Mesendoderm (in vitro differentiated cells): ENCODE data around the gene CASZ1.

ENCODE experiments used
- DNase-seq: peaks from one replicate; pipeline ENCODE4 v3.0.0; 2013
- H2AK5ac ChIP-seq: 2 replicates; pipeline ENCODE4 v1.6.1; 2013; ENCODE audit warnings: low read length, inconsistent platforms
- H2BK120ac ChIP-seq: 2 replicates; pipeline ENCODE4 v1.6.1; 2013; ENCODE audit warnings: low read depth, mild to moderate bottlenecking, low read length, moderate library complexity, mixed read lengths
- H2BK15ac ChIP-seq: replicated peaks from 2 replicates; pipeline ENCODE4 v1.6.1; 2013; ENCODE audit warnings: low read depth, mild to moderate bottlenecking, moderate library complexity
- H2BK5ac ChIP-seq: 2 replicates; pipeline ENCODE4 v1.6.1; 2013; ENCODE audit warnings: low read length, inconsistent platforms
- H3K18ac ChIP-seq: 2 replicates; pipeline ENCODE4 v1.6.1; 2013; ENCODE audit warnings: mild to moderate bottlenecking, low read length, mixed read lengths
- H3K23ac ChIP-seq: one replicate; pipeline ENCODE4 v1.6.1; 2013; ENCODE audit warnings: low read length
- H3K27ac ChIP-seq: 2 replicates; pipeline ENCODE4 v1.5.1; 2013; ENCODE audit warnings: low read depth, mild to moderate bottlenecking, inconsistent platforms, low read length, moderate library complexity
- H3K27me3 ChIP-seq: 2 replicates; pipeline ENCODE4 v1.6.1; 2013; ENCODE audit warnings: low read length, control low read depth, mild to moderate bottlenecking, inconsistent platforms; ENCODE audit not compliant: insufficient read depth, poor library complexity
- H3K36me3 ChIP-seq: 2 replicates; pipeline ENCODE4 v1.6.1; 2013; ENCODE audit warnings: low read length, inconsistent platforms; ENCODE audit not compliant: control insufficient read depth, insufficient read depth
- H3K4ac ChIP-seq: one replicate; pipeline ENCODE4 v1.6.1; 2013; ENCODE audit warnings: low read depth, mild to moderate bottlenecking, low read length, moderate library complexity
- H3K4me1 ChIP-seq: 2 replicates; pipeline ENCODE4 v1.6.1; 2013; ENCODE audit warnings: low read depth, low read length, inconsistent platforms; ENCODE audit not compliant: control insufficient read depth
- H3K4me2 ChIP-seq: 2 replicates; pipeline ENCODE4 v1.6.1; 2013; ENCODE audit warnings: low read length
- H3K4me3 ChIP-seq: 2 replicates; pipeline ENCODE4 v1.5.1; 2013; ENCODE audit warnings: mild to moderate bottlenecking, low read length
- H3K56ac ChIP-seq: one replicate; pipeline ENCODE4 v1.6.1; 2013; ENCODE audit warnings: low read length
- H3K79me1 ChIP-seq: 2 replicates; pipeline ENCODE4 v1.6.1; 2013; ENCODE audit warnings: low read length, inconsistent platforms
- H3K79me2 ChIP-seq: 2 replicates; pipeline ENCODE4 v1.6.1; 2013; ENCODE audit warnings: mild to moderate bottlenecking, low read length; ENCODE audit not compliant: control insufficient read depth, insufficient read depth
- H3K9ac ChIP-seq: 2 replicates; pipeline ENCODE4 v1.6.1; 2013; ENCODE audit warnings: low read length, inconsistent platforms
- H4K5ac ChIP-seq: one replicate; pipeline ENCODE4 v1.6.1; 2013; ENCODE audit warnings: low read length
- H4K8ac ChIP-seq: one replicate; pipeline ENCODE4 v1.6.1; 2013; ENCODE audit warnings: low read depth, mild to moderate bottlenecking, control low read depth, low read length, moderate library complexity
- WGBS: extraction: QIAGEN DNeasy Blood & Tissue Kit; methylation state at CpG from one replicate; pipeline ENCODE4 v1.1.7; 2013; ENCODE audit warnings: low lambda C conversion rate, missing lambda C conversion rate; ENCODE audit not compliant: insufficient coverage; ENCODE audit errors: extremely low coverage; 5-methylcytosine and 5-hydroxymethylcytosine counted together

Gene CASZ1

GRCh38 chr1:10635992-10636391, 160.5 kb downstream of the CASZ1 start:
- WGBS, result no CpG with 5 or more reads among the region's 18 CpGs
- H3K4me3 ChIP-seq, result no peak overlapping the region
- no peak overlapping the region for H2BK120ac ChIP-seq
- H3K27me3 ChIP-seq, result no peaks in the 10 kb centered on the region
- H3K79me1 ChIP-seq, result no peaks in the 10 kb centered on the region
- DNase-seq, result no peak
- no peak overlapping the region for H2BK5ac ChIP-seq
- H2BK15ac ChIP-seq, result no peak overlapping the region
- no peak overlapping the region for H3K18ac ChIP-seq
- no peak overlapping the region for H3K27ac ChIP-seq
- no peak overlapping the region for H2AK5ac ChIP-seq
- no peak overlapping the region for H4K5ac ChIP-seq
- H4K8ac ChIP-seq, result no peak overlapping the region
- no peaks in the 10 kb centered on the region for H3K79me2 ChIP-seq
- H3K9ac ChIP-seq, result no peak overlapping the region
- H3K4me2 ChIP-seq, result no peak overlapping the region
- no peak overlapping the region for H3K23ac ChIP-seq
- H3K56ac ChIP-seq, result no peak overlapping the region
- H3K4ac ChIP-seq, result no peak overlapping the region
- peaks cover 2% of the 10 kb centered on the region for H3K4me1 ChIP-seq
- H3K36me3 ChIP-seq, result no peaks in the 10 kb centered on the region

DNA sequence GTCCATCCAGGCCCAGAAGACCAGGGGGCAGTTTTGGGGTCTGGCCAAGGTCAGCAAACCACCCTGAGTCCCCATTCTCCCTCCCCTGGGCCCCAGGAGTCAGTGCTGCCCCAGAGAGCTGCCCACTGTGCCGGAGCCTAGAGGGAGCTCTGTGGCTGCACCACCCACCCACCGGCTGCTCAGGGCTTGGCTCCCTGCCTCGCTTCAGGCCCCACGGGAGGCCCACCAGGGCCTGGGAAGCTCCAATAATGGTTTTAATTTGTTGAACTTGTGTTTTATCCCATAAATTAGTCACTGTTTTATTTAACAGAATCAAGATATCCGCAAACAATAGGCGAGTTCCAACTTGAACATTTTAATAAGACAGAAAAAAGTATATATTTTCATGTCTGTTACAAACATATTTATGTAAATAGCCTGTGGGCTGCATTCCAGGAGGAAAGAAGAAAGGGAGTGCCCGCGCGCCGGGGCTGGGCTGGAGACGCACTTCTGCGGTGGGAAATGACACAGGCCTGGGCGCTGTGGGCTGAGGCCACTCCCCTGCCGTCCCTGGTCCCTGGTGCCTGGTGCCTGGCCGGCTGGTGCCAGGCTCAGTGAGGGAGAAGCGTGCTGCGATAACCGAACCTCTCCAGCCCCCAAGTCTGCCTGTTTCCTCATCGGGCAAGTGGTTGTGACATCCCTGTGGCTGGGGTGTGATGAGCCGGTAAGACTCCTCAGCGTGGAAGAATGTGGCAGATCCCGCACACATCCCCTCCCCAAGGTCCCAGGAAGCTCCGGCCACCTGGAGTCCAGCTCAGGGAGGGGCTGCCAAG, 161.2 kb downstream of the CASZ1 start:
- H2AK5ac ChIP-seq, result no peak overlapping the region
- no peak overlapping the region for H4K8ac ChIP-seq
- H2BK120ac ChIP-seq, result no peak overlapping the region
- H3K23ac ChIP-seq, result no peak overlapping the region
- no peaks in the 10 kb centered on the region for H3K36me3 ChIP-seq
- no peak overlapping the region for H3K18ac ChIP-seq
- H3K4me1 ChIP-seq, result peaks cover 2% of the 10 kb centered on the region
- H3K56ac ChIP-seq, result no peak overlapping the region
- no peak overlapping the region for H3K9ac ChIP-seq
- H2BK5ac ChIP-seq, result no peak overlapping the region
- no CpG with 5 or more reads among the region's 23 CpGs for WGBS
- H3K4me2 ChIP-seq, result no peak overlapping the region
- H3K27ac ChIP-seq, result no peak overlapping the region
- no peaks in the 10 kb centered on the region for H3K79me2 ChIP-seq
- no peaks in the 10 kb centered on the region for H3K27me3 ChIP-seq
- H3K4ac ChIP-seq, result no peak overlapping the region
- no peak overlapping the region for H2BK15ac ChIP-seq
- no peaks in the 10 kb centered on the region for H3K79me1 ChIP-seq
- H4K5ac ChIP-seq, result no peak overlapping the region
- no peak overlapping the region for H3K4me3 ChIP-seq
- no peak for DNase-seq

DNA sequence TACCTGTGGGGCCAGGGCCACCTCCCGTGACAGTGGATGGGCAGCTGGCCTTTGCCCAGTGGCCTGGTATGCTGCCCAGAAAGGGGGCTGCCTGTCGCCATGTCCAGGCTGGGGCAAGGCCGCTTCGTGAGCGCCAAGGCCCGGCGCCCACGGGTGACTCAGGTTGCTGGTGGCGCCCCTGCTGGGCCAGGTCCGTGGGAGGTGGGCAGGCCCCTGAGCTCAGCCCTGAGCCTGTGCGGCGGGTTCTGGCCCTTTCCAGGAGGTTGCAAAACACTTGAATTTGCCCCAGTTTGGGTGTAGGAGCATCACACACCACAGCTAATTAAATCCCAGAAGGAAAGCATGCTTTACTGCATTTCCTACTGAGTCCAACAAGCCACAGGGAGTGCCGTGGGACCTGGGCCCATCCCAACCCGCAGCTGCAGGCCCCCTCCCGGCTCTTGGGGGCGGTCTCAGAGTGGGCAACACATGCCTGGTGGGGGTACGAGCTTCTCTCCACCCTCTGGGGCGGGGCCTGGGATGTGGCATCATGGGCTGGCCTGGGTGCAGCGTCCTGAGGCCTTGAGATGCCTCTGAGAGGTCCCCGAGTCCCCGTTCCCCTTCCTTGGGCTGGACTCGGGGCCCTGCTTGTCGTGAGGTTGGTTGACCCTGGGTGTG, 161.9 kb downstream of the CASZ1 start:
- Histone ChIP-seq H3K4me3 (no peak overlapping the region), H4K5ac (no peak overlapping the region), H3K27ac (no peak overlapping the region), H3K79me1 (no peaks in the 10 kb centered on the region), H3K9ac (no peak overlapping the region), H3K27me3 (no peaks in the 10 kb centered on the region), H3K79me2 (no peaks in the 10 kb centered on the region), H2BK5ac (no peak overlapping the region), H2BK120ac (no peak overlapping the region), H2BK15ac (no peak overlapping the region), H3K56ac (no peak overlapping the region), H4K8ac (no peak overlapping the region), H3K18ac (no peak overlapping the region), H3K4ac (no peak overlapping the region), H2AK5ac (no peak overlapping the region), H3K23ac (no peak overlapping the region), H3K36me3 (no peaks in the 10 kb centered on the region), H3K4me2 (no peak overlapping the region), H3K4me1 (peaks cover 2% of the 10 kb centered on the region)
- no peak for DNase-seq
- WGBS, result no CpG with 5 or more reads among the region's 23 CpGs

GRCh38 chr1:10634075-10634427, 162.4 kb downstream of the CASZ1 start:
- no CpG with 5 or more reads among the region's 8 CpGs for WGBS
- H3K4ac ChIP-seq, result no peak overlapping the region
- H3K56ac ChIP-seq, result no peak overlapping the region
- H2BK15ac ChIP-seq, result no peak overlapping the region
- no peak overlapping the region for H3K23ac ChIP-seq
- DNase-seq, result no peak
- no peak overlapping the region for H4K8ac ChIP-seq
- no peak overlapping the region for H3K4me3 ChIP-seq
- no peak overlapping the region for H3K4me2 ChIP-seq
- H3K27me3 ChIP-seq, result no peaks in the 10 kb centered on the region
- no peaks in the 10 kb centered on the region for H3K79me2 ChIP-seq
- H3K79me1 ChIP-seq, result no peaks in the 10 kb centered on the region
- no peak overlapping the region for H3K9ac ChIP-seq
- no peak overlapping the region for H2BK120ac ChIP-seq
- H3K36me3 ChIP-seq, result no peaks in the 10 kb centered on the region
- H4K5ac ChIP-seq, result no peak overlapping the region
- no peak overlapping the region for H2BK5ac ChIP-seq
- no peak overlapping the region for H3K18ac ChIP-seq
- no peak overlapping the region for H2AK5ac ChIP-seq
- H3K27ac ChIP-seq, result no peak overlapping the region
- peaks cover 2% of the 10 kb centered on the region for H3K4me1 ChIP-seq

DNA sequence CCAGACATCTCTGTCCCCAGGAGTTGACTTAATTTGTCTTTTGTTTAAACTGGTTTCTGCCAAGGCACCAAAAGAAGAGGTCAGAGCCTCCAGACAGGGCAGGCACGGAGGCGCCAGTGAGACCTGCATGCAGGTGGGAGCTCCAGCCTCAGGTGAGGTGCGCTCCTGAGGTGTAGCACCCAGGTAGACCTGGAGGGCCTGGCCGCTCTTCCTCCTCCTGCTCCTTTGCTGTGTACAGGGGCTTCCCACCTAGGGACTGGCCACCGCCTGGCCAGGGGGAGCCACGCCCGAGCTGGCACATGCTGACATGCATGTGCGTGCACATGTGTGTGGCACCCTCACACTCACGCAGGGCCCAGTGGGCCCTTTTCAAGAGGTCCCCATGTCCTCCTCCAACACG, 163.0 kb downstream of the CASZ1 start:
- Histone ChIP-seq H4K5ac (no peak overlapping the region), H2BK120ac (no peak overlapping the region), H3K36me3 (no peaks in the 10 kb centered on the region), H3K4me3 (no peak overlapping the region), H2BK5ac (no peak overlapping the region), H3K79me2 (no peaks in the 10 kb centered on the region), H3K56ac (no peak overlapping the region), H3K27me3 (no peaks in the 10 kb centered on the region), H3K18ac (no peak overlapping the region), H3K79me1 (no peaks in the 10 kb centered on the region), H3K4me2 (no peak overlapping the region), H3K23ac (no peak overlapping the region), H3K9ac (no peak overlapping the region), H2BK15ac (no peak overlapping the region), H4K8ac (no peak overlapping the region), H2AK5ac (no peak overlapping the region), H3K27ac (no peak overlapping the region), H3K4ac (no peak overlapping the region), H3K4me1 (peaks cover 2% of the 10 kb centered on the region)
- WGBS, result no CpG with 5 or more reads among the region's 10 CpGs
- DNase-seq, result no peak
